ENCODE data around the gene ANGPTL3.

ANGPTL3 gene

DNA sequence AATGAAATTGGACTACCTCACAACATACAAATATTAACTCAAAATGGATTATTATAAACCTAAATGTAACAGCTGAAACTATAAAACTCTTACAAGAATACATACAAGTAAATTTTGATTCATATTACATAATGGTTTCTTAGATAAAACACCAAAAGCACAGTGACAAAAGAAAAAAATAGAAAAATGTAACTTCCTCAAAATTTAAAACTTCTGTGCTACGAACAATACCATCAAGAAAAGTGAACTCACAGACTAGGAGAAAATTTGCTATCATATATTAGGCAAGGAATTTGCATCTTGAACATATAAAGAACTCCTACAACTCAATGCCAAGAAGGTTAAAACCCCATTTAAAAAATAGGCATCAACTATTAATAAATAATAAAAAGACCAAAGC, 31.2 kb downstream of the ANGPTL3 start:
- no peak for DNase-seq (ENCODE audit: low read depth)

DNA sequence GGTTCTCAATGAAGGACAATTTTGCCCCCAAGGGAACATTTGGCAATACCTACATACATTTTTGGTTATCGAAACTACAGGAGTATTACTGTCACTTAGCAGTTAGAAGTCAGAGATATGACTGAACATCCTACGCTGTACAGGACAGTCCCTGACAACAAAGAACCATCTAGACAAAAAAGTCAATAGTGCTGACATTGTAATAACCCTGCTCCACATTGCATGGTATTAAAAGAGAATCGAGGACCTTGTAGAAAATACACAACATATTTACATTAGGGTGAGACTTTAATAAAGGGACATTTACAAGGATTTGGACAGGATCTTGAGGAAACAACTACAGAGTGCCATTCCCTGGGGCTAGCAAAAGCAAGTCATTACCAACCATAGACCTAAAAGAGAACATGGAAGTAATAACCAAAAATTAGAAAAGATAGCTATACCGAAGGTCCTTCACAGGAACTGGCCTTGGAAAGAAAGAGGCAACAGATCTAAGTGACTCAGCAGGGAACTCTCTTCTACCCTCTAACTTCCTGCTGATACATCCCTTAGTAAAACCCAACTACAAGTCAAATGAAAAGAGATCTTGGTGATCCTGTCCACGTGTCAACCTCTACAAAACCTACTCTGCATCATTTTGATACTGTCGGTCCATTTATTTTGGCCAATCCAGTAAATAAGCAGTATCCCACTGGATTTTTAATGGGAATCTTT, 40.2 kb downstream of the ANGPTL3 start:
- no peak for DNase-seq (ENCODE audit: low read depth)

DNA sequence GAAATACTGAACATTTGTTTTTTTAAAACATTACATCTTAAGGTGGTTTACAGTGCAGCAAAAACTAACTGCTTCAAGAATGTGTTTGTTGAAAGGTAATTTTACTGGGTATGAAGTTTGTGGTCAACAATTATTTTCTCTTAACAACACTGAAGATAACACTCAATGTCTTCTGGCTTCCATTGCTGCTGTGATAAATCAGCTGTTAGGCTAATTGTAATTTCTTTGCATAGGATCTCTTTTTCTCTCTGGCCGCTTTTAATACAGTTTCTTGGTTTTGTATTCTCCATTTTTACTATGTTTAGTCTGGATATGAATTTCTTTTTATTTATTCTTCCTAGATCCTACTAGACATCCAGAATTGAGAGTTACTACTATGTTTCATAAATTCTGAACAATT, 46.0 kb downstream of the ANGPTL3 start:
- DNase-seq (ENCODE audit: low read depth), result no peak

DNA sequence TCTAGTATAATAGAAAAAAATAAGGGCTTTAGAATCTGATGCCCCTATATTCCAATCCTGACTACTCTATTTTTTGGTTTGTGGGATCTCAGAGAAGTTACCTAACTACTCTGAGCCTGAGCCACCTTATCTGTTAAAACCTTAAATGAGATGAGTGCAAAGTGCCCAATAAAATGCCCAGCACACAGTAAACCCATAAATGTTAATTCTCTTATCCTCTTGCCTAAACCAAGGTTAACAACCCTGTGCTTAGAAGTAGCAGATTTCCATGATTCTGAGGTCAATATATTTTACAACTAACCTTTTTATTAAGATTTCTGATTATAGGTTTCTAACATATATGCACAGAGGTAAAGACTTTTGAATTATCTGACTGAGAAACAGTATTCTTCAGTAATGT, 55.1 kb downstream of the ANGPTL3 start:
- DNase-seq (ENCODE audit: low read depth), result no peak

DNA sequence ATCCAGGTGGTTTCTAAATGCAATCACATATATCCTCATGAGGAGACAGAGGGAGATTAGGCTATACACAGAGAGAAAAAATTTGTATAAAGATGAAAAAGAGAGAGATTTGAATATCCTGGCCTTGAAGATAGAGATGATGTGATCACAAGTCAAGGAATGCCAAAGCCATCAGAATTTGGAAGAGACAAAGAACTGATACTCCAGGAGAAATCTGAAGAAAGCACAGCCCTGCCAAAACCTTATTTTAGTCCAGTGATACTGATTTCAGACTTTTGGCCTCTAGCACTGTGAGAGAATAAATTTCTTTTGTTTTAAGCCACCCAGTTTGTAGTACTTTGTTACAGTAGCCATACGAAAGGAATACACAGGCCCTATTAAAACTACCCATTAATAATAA, 57.4 kb downstream of the ANGPTL3 start:
- DNase-seq (ENCODE audit: low read depth), result no peak
